DMS53 treated with DMSO at 0.1 percent for 48 hours (cell line): Measurements from ENCODE around the gene FAM234A.
"Not testable (repeated sequence)": the region's sequence is repeated elsewhere in the genome, so short reads cannot be mapped to it uniquely, and the experiment has no call there.

Experiments used
- DNase-seq: peaks from one replicate; lab custom pipeline; 2025; ENCODE audit not compliant: unreplicated experiment; lab: John Stamatoyannopoulos, UW

The FAM234A gene

DNA sequence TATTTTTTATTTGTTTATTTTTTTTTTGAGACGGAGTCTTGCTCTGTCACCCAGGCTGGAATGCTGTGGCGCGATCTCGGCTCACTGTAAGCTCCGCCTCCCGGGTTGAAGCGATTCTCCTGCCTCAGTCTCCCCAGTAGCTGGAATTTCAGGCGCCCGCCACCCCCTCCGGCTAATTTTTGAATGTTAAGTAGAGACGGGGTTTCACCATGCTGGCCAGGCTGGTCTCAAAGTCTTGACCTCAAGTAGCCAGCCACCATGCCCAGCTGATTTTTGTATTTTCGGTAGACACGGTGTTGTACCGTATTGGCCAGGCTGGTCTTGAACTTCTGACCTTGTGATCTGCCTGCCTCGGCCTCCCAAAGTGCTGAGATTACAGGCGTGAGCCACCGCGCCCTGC, 4.3 kb upstream of the FAM234A start:
- DNase-seq: not testable (repeated sequence)

DNA sequence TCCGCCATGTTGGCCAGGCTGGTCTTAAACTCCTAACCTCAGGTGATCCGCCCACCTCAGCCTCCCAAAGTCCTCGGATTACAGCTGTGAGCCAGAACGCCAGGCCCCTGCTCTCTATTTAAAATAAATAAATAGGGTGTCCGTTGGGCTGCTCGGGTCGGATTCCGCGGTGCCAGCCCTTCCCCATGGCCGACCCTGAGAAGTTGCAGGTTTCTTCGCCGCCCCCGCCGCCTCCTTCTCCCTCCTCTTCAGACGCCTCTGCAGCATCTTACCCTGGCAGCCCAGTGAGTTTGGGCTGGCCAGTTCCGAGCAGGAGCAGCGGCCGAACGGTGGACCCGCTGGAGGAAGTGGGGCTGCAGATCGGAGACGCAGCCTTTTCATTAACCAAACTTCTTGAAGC, 3.7 kb upstream of the FAM234A start:
- DNase-seq: no peak

DNA sequence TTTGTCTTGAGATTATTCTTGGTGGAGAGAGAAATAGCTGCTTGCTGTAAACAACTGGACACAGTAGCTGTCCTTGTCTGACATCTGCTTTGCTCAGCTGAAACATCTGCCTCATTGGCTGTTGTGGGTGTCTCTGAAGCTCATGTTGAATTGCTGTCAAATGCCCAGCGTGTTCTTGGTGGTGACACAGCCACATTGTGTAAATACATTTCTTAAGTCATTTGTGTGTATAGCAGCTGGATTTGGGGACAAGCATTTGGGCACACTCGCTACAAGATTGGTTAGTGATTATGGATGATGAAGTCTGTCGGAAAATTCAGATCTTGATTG, 5.3 kb downstream of the FAM234A start:
- DNase-seq: no peak

DNA sequence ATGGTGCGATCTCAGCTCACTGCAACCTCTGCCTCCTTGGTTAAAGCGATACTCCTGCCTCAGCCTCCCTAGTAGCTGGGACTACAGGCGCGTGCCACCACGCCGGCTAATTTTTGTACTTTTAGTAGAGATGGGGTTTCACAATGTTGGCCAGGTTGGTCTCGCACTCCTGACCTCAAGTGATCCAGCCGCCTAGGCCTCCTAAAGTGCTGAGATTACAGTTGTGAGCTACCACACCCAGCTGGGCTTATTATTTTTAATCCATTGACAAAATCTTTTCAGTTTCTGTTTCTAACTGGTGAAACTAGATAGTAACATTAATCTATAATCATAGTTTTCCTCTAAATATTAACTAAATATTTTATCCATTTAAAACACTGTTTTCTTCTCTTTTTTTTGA, 5.9 kb downstream of the FAM234A start:
- no peak for DNase-seq

DNA sequence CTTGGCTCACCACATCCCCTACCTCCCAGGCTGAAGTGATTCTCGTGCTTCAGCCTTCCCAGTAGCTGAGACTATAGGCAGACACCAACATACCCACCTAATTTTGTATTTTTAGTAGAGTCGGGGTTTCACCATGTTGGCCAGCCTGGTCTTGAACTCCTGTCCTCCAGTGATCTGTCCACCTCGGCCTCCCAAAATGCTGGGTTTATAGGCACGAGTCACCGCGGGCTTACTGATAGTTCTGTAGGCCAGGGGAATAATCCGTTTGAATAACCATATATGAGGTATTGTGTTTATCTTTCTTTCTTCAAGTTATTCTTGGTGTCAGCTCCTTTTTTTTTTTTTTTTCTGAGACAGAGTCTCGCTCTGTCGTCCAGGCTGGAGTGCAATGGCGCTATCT, 7.7 kb downstream of the FAM234A start:
- DNase-seq: no peak

DNA sequence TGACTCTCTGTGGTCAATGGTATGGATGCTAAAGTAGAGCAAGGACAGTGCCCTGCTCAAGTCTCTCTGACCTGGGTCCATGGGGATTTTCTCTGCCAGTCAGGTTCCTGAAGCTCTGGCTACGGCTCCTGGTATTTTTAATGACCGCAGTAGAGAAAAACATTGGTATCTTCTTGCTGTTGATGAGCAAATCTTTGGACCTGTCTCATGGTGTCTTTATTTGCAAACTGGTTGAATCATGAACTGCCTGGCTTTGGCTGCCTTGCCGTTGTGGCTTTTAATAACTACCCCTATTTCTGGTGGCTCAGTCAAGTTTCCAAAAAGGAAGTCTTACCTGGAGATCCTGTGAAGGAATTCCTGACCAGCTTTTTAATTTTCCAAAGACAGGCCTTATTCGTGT, 8.7 kb downstream of the FAM234A start:
- no peak for DNase-seq

DNA sequence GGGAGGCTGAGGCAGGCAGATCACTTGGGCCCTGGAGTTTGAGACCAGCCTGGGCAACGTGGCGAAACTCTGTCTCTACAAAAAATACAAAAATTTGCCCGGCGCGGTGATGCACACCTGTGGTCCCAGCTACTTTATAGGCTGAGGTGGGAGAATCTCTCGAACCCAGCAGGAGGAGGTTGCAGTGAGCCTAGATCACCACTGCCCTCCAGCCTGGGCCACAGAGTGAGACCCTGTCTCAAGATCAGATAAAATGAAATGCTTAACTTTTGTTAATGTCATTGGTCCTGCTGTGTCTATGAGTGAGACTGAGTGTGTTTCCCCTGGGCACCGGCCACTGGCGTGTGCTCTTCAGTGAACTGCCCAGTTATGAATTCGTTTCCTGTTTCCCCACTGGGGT, 10.5 kb downstream of the FAM234A start:
- DNase-seq: no peak

DNA sequence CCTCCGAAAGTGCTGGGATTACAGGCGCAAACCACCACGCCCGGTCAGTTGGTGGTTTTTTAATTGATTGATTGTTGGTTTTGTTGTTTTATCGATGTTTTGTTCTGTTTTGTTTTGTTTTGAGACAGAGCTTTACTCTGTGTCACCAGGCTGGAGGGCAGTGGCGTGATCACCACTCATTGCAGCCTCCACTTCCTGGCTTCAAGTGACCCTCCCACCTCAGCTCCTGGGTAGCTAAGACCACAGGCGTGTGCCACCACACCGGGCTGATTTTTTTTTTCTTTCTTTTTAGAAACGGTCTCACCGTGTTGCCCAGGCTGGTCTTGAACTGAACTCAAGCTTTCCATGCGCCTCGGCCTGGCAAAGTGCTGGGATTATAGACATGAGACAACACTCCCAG, 12.4 kb downstream of the FAM234A start:
- no peak for DNase-seq

DNA sequence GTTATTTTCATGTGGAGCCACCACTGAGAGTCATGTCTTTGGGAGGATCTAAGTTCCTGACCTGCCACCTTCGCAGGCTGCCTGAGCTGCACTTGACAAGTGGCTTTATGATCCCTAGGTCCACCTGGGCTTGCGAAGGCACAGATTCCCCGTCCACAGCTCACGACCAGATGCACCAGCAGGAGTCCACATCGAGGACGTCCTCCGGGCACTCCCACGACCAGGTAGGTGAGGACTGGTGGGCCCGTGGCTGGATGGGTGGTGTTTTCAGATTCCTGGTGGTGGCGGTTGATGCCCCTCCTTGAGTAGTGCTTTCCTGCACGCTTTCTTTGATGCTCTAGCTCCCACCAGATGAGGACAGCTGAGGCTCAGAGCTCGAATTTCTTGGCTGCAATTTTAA, 14.8 kb downstream of the FAM234A start:
- no peak for DNase-seq

DNA sequence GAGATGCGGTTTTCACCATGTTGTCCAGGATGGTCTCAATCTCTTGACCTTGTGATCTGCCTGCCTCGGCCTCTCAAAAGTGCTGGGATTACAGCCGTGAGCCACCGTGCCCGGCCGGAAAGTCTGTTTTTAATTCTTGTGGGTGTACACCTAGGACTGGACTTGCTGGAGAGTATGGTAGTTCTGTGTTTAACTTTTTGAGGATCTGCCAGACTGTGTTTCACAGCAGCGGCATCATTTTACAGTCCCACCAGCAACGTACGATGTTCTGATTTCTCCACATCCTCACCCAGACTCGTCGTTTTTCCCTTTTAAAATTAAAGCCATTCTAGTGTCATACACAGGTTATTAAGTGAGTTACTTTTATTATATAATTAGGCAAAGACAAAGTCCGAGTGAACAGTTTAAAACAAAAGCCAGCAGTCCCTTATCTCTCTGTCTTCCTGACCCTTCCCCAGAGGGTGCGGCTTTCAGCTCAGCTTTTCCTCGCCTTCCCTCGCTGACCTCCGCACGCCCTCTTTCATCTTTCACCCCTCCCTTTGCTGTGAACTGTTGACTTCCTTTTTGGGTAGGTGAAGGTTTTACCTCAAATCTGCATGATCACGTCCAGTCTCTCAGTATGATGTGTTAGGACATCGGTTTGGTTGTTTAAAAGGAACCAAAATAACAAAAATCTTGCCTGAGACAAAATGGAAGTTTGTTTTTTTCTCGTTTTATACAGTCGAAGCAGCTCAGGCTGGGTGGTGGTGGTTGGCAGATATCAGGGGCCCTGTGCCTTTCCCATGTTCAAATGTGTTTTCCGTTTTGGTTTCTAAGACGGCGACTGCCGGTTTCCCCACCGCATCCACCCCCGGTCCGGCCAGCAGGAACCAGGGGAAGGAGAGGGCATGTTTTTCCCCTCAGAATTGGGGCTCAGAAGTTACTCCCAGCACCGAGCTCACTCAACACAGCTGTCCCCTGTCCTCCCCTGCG, 18.0 kb downstream of the FAM234A start:
- DNase-seq: no peak

DNA sequence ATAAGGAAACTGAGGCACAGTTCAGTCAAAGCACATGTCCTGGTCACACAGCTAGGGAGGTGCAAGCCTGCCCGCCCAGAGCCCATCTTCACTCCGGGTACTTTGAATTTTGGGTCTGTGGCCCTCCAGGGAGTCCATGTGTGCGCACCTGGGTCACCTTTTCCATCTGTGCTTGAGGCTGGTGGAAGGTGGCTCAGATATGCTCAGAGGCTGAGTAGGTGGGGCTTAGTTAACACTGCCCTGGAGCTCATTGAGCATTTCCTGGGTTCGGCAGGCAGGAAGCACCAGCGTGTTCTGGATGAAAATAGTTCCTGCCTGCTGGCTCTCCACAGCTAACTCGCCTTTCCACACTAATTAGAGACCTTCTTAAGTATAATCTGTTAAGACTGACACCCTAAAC, 19.2 kb downstream of the FAM234A start:
- DNase-seq: no peak

DNA sequence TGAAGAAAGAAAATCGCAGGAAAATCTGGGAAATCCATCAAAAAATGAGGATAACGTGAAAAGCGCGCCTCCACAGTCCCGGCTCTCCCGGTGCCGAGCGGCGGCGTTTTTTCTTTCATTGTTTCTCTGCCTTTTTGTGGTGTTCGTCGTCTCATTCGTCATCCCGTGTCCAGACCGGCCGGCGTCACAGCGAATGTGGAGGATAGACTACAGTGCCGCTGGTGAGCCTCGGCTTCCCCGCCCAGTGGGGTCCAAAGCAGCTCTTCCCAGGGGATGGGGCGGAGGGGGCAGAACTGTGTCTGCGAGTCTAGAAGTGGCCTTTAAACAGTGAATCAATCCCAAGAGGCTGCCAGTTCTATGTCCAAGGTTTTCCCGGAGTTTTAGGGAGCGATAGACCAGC, 19.8 kb downstream of the FAM234A start:
- DNase-seq: no peak

DNA sequence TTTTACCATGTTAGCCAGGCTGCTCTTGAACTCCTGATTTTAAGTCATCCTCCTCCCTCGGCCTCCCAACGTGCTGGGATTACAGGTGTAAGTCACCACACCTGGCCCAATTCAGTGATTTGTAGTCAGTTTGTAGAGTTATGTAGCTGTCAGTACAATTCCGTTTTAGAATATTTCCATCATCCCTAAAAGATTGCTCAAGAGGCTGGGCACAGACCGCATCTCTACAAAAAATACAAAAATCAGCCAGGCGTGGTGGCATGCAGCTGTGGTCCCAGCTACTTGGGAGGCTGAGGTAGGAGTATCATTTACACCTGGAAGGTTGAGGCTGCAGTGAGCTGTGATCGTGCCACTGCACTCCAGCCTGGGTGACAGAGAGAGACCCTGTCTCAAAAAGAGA, 20.6 kb downstream of the FAM234A start:
- DNase-seq: no peak

DNA sequence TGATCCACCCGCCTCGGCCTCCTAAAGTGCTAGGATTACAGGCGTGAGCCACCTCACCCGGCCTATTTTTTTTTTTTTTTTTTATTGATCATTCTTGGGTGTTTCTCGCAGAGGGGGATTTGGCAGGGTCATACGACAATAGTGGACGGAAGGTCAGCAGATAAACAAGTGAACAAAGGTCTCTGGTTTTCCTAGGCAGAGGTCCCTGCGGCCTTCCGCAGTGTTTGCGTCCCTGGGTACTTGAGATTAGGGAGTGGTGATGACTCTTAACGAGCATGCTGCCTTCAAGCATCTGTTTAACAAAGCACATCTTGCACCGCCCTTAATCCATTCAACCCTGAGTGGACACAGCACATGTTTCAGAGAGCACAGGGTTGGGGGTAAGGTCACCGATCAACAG, 23.5 kb downstream of the FAM234A start:
- DNase-seq: not testable (repeated sequence)

DNA sequence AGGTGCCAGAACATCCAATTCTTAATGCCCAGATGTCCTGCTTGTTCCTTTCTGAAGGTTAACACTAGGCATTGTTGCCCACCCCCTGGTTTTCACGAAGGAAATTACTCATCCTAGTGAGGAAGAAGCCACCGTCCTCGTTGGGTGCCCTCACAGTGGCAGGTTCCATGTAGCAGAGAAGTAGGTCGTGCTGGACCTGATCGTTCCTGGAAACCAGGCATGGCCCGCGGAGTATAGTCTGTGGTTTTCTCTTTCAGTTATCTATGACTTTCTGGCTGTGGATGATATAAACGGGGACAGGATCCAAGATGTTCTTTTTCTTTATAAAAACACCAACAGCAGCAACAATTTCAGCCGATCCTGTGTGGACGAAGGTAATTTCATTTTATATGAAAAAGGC, 24.6 kb downstream of the FAM234A start:
- DNase-seq: no peak

DNA sequence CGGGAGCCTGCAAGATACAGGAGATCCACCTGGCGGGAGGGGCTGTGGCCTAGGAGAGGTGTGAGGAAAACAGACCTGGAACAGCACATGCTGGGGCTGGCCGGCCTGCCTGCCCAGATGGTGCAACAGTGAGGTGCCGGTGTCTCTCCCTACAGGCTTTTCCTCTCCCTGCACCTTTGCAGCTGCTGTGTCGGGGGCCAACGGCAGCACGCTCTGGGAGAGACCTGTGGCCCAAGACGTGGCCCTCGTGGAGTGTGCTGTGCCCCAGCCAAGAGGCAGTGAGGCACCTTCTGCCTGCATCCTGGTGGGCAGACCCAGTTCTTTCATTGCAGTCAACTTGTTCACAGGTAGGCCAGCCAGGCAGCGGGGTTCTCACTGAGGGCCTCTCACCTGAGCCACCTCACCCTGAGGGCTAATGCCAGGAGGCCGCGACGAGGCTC, 25.2 kb downstream of the FAM234A start:
- DNase-seq: no peak

DNA sequence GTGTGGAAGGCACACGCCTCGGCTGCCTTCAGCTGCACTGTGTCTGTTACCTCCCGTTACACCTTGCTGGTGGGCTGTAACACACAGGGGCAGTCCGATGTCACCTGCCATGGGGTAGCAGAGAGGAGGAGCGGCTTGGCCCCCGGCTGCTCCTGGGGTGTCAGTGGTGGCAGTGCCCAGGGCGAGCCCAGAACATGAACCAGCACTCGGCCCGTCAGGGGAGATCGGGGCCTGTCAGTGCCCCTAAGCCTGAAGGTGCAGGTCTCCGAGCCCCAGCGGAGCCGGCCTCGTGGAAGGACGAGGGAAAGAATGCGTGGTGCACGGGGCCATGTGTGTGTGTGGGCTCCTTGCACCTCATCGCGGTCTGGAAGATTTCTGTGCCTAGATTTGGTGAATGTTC, 25.7 kb downstream of the FAM234A start:
- no peak for DNase-seq

DNA sequence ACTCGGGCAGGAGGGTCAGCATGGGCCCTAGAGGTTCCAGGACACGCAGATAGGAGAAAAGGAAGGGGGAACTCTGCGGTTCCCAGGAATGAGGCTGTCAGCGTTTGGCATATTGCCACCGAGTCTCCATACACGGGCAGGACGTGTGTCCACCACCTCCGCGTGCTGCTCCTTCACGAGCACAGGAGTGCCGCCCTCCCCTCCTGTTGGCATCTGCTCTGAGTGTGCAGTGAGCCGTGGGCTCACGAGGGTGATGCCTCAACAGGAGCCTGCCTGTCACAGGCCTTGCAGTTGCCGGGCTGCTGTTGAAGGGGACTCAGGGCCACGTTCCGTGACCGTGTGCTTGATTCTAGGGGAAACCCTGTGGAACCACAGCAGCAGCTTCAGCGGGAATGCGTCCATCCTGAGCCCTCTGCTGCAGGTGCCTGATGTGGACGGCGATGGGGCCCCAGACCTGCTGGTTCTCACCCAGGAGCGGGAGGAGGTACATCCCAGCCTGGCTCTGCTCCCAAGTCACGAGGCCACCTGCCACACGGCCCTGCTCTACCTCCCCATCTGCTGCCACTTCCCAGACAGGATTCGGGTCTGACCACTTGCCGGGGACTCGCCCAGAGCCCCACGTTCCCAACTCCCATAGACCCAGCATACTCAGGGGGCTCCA, 26.5 kb downstream of the FAM234A start:
- DNase-seq: no peak

DNA sequence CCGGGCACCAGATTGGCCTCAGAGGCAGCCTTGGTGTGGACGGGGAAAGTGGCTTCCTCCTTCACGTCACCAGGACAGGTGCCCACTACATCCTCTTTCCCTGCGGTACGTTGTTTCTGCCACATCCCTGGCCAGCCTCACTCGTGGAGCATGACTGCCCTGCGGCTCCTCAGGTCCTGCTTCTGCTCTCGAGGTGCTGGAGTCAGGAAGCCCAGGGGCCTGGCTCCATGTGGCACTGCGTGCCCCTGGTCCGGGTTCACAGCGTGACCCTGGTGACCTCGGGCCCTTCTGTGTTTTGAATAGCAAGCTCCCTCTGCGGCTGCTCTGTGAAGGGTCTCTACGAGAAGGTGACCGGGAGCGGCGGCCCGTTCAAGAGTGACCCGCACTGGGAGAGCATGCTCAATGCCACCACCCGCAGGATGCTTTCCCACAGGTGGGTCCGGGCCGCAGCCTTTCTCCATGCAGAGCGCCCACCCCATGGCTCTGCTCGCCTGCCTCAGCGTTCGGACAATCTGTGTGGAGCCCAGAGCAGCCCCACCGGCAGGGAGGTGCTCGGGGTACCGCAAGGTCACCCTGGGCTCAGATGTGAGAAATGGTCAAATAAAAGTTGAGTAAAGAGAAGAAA, 27.6 kb downstream of the FAM234A start:
- DNase-seq: no peak

DNA sequence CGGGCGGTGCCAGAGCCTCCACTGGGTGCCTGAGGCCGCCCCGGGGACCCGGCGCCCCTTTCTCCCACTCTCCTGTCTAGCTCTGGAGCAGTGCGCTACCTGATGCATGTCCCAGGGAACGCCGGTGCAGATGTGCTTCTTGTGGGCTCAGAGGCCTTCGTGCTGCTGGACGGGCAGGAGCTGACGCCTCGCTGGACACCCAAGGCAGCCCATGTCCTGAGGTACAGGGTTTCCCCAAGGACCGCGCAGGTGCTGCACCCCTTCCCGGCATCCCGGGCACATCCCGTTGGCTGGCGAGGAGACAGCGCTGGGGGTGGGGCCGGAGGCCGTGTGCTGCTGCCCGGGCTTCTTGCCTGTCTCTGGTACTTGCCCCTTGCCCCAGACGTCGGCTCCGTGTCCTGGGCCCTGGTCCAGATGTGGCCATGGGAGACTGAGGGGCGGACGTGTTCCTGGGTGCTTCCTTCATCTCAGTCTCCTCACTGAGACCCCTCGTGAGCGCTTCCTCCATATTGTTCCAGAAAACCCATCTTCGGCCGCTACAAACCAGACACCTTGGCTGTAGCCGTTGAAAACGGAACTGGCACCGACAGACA, 28.7 kb downstream of the FAM234A start:
- no peak for DNase-seq

DNA sequence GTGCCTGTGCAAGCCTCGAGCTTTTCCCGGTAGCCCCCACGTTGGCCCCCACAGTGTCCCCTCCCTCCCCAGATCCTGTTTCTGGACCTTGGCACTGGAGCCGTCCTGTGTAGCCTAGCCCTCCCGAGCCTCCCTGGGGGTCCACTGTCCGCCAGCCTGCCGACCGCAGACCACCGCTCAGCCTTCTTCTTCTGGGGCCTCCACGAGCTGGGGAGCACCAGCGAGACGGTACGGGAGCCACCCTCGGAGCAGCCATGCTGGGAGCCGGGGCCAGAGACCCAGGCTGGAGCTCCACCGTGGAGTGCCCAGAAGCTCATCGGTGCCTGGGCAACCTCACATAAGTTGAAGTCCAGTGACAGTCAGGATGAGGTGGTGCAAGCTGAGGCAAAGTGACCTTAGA, 29.3 kb downstream of the FAM234A start:
- DNase-seq: no peak
